Gastrocnemius medialis (tissue), 4 donors: ENCODE data around the gene MAD1L1. TPM values are rescaled to one million over a fixed set of nuclear protein-coding genes. Genes with fewer than 3 reads are reported as not detected.

Source experiments
- ATAC-seq, 2 donors: fragments of 150-250 bp; one replicate each; pipeline ENCODE4 v1.9.1; 2016
- DNase-seq, 2 donors: peaks; one replicate each; pipeline ENCODE4 v3.0.0-alpha.2; 2019
- H3K27ac ChIP-seq, 4 donors: fragments of 200-600 bp; sonication (generic); 1 replicate in 1 of 4; 2 replicates in 3 of 4; pipeline ENCODE4 v1.5.1; 2016 to 2018; ENCODE audit warnings: mild to moderate bottlenecking in 2 of 4, moderate library complexity in 1 of 4
- H3K27me3 ChIP-seq, 3 donors: fragments of 200-600 bp; sonication (generic) in 2 of 3; 1 replicate in 1 of 3; 2 replicates in 2 of 3; pipeline versions ENCODE4 v1.5.1 to v1.6.0; 2016 to 2019; ENCODE audit warnings: mild to moderate bottlenecking in 1 of 3, moderate library complexity in 1 of 3
- H3K36me3 ChIP-seq, 2 donors: fragments of 200-600 bp; sonication (generic) in 1 of 2; one replicate each; pipeline ENCODE4 v1.5.1; 2017 to 2018
- H3K4me1 ChIP-seq, 2 donors: fragments of 200-600 bp; sonication (generic) in 1 of 2; one replicate each; pipeline ENCODE4 v1.5.1; 2016 to 2017; ENCODE audit warnings: mild to moderate bottlenecking in 2 of 2
- H3K4me3 ChIP-seq, 4 donors: fragments of 200-600 bp; sonication (generic) in 3 of 4; 1 replicate in 1 of 4; 2 replicates in 3 of 4; pipeline ENCODE4 v1.5.1; 2016 to 2019; ENCODE audit warnings: mild to moderate bottlenecking in 2 of 4
- H3K9me3 ChIP-seq, 3 donors: fragments of 200-600 bp; sonication (generic) in 2 of 3; 1 replicate in 1 of 3; 2 replicates in 2 of 3; pipeline ENCODE4 v1.5.1; 2016 to 2019
- CTCF ChIP-seq, 5 experiments: fragments of 450-650 bp in 3 of 5; fragments of 200-600 bp in 2 of 5; sonication (generic) in 2 of 5; IDR thresholded peaks in 4 of 5; conservative IDR thresholded peaks in 1 of 5; 1 replicate in 4 of 5; 2 replicates in 1 of 5; pipeline ENCODE4 v1.5.1; 2016 to 2019; ENCODE audit warnings: antibody characterized with exemption in 5 of 5, mild to moderate bottlenecking in 3 of 5, moderate library complexity in 3 of 5
- POLR2A ChIP-seq, 2 donors: fragments of 450-650 bp; IDR thresholded peaks; one replicate each; pipeline ENCODE4 v1.6.1; 2017; ENCODE audit warnings: antibody characterized with exemption in 2 of 2, mild to moderate bottlenecking in 2 of 2, moderate library complexity in 2 of 2
- in situ Hi-C, 4 donors: fragments of 200-750 bp; cut with MboI; loops; one replicate each; pipeline versions ENCODE4 v1.15.0 to v1.8.0; 2017; ENCODE audit warnings: low sequenced_read_pairs in 4 of 4
- intact Hi-C: fragments of 100-400 bp; cut with DNase I; formaldehyde crosslinking; loops from one replicate; pipeline ENCODE4 v1.15.1; 2023; ENCODE audit warnings: low total_unique reads
- total RNA-seq, 4 donors: library from RNA; depleted of rRNA; stranded (reverse); fragments of >200 nt; gene quantifications; one replicate each; pipeline versions ENCODE4 v1.1.0 to v1.2.3, GENCODE V29; 2016

The MAD1L1 gene
- total RNA-seq, 4 donors from 2014 or later, result 19.7 to 32.4 (median 22.7) TPM

DNA sequence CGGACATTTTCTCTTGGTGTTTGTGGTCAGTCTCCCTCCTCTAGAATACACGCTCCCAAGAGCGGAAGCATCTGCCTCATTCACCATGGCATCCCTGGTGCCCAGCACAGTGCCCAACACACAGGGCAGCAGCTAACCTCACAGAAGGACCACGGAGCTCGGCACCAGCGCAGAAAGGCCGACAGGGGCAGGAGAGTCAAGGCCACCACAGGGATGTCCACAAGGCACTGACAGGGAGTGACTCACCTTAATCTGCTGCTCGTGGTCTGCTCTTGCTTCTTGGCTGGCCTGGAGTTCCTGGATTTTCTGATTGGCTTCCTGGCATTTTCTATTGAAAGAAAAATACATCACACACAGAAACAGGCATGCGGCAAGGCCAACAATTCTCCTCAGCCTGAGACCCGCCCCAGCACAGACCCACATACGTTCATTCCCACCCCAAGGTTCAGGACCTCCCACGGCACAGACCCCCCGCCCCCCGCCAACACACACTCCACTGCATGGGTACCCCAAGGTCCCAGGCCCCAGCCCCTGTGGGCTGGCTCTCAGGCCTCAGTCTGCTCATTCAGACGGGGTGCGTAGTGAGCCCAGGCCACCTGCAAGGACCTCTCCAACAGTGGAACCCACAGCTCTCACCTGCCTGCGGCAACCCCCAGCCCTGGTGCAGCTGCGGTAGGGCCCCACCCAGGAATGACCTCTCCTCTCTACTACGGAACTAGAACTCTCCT is 14.9 kb downstream of the MAD1L1 start:
- ATAC-seq (no peak), DNase-seq (no peak)
- H3K4me1 ChIP-seq, result no peaks in the 10 kb centered on the region
- in situ Hi-C loops, result loop anchor here in 2 of 4 donors (25.0 kb wide), 2 partner anchors 556 to 631 kb away; partner anchors contain the start of gene ELFN1 (in 1 of the 2)
- TF ChIP-seq CTCF (IDR thresholded peaks at IDR 0.05 in 4 of 5, conservative IDR thresholded peaks at IDR 0.05 in 1 of 5) (no peak), POLR2A (IDR thresholded peaks at IDR 0.05) (no peak)
- peaks cover 0 to 70% of the 10 kb centered on the region in 2 donors for H3K36me3 ChIP-seq
- H3K9me3 ChIP-seq, result no peaks in the 10 kb centered on the region
- intact Hi-C loops, result no loop called here
- H3K27me3 ChIP-seq, result no peaks in the 10 kb centered on the region
- no peak overlapping the region for H3K4me3 ChIP-seq
- no peak overlapping the region for H3K27ac ChIP-seq

DNA sequence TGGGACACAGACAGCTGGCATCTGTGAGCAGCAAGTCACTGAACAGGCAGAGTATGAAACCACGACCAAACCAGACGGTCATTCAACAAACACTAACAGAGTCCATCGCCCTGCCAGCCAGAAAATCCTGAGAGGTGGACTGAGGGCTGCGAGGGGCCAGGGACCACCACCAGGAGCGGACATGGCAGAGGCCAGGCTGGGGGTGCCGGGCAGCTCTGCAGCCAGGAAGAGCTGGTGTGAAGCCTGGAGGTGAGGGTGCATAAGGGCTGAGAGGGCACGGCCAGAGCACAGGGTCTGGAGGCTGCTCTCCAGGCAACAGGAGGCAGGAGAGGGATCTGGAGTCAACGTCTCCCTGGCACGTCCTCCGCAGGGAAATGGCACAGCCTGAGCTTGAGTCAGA is 15.5 kb downstream of the MAD1L1 start:
- Histone ChIP-seq H3K4me1 (no peaks in the 10 kb centered on the region), H3K27ac (no peak overlapping the region), H3K4me3 (no peak overlapping the region), H3K36me3 (peaks cover 0 to 74% of the 10 kb centered on the region in 2 donors), H3K9me3 (no peaks in the 10 kb centered on the region), H3K27me3 (no peaks in the 10 kb centered on the region)
- DNase-seq (no peak), ATAC-seq (no peak)
- intact Hi-C loops (no loop called here), in situ Hi-C loops (loop anchor here in 2 of 4 donors (25.0 kb wide), 2 partner anchors 555 to 630 kb away; partner anchors contain the start of gene ELFN1 (in 1 of the 2))
- TF ChIP-seq CTCF (IDR thresholded peaks at IDR 0.05 in 4 of 5, conservative IDR thresholded peaks at IDR 0.05 in 1 of 5) (no peak), POLR2A (IDR thresholded peaks at IDR 0.05) (no peak)

GRCh38 chr7:2215851-2216250 is 16.9 kb downstream of the MAD1L1 start:
- in situ Hi-C loops, result loop anchor here in 2 of 4 donors (25.0 kb wide), 2 partner anchors 554 to 629 kb away; partner anchors contain the start of gene ELFN1 (in 1 of the 2)
- Histone ChIP-seq H3K4me1 (no peaks in the 10 kb centered on the region), H3K4me3 (no peak overlapping the region), H3K36me3 (peaks cover 0 to 77% of the 10 kb centered on the region in 2 donors), H3K27me3 (no peaks in the 10 kb centered on the region), H3K27ac (no peak overlapping the region), H3K9me3 (no peaks in the 10 kb centered on the region)
- ATAC-seq, result no peak
- intact Hi-C loops, result no loop called here
- no peak for DNase-seq
- TF ChIP-seq CTCF (IDR thresholded peaks at IDR 0.05 in 4 of 5, conservative IDR thresholded peaks at IDR 0.05 in 1 of 5) (no peak), POLR2A (IDR thresholded peaks at IDR 0.05) (no peak)

GRCh38 chr7:2214636-2215035 is 18.1 kb downstream of the MAD1L1 start:
- no peaks in the 10 kb centered on the region for H3K9me3 ChIP-seq
- peaks cover 0 to 82% of the 10 kb centered on the region in 2 donors for H3K36me3 ChIP-seq
- in situ Hi-C loops, result loop anchor here in 2 of 4 donors (25.0 kb wide), 2 partner anchors 552 to 627 kb away; partner anchors contain the start of gene ELFN1 (in 1 of the 2)
- ATAC-seq (no peak), DNase-seq (no peak)
- intact Hi-C loops, result no loop called here
- no peak overlapping the region for H3K4me3 ChIP-seq
- no peaks in the 10 kb centered on the region for H3K4me1 ChIP-seq
- no peak overlapping the region for H3K27ac ChIP-seq
- TF ChIP-seq CTCF (IDR thresholded peaks at IDR 0.05 in 4 of 5, conservative IDR thresholded peaks at IDR 0.05 in 1 of 5), result no peak
- TF ChIP-seq POLR2A (IDR thresholded peaks at IDR 0.05), result no peak
- no peaks in the 10 kb centered on the region for H3K27me3 ChIP-seq
